ENCODE measurements around the gene PAPSS1.

GRCh38 chr4:107629318-107629717 lies 90.7 kb downstream of the PAPSS1 start:
- TF ChIP-seq CTCF (IDR thresholded peaks at IDR 0.05) (no peak), POLR2A (IDR thresholded peaks at IDR 0.05) (no peak)

Data from lower leg skin (tissue), 3 donors.